Non-pigmented ciliary epithelial cell (primary cell): ENCODE results near the gene CYP39A1.
A peak's percentile ranks its signal among the peaks of the same experiment; 100 is the strongest.

ENCODE experiments used
- DNase-seq: peaks from one replicate; pipeline ENCODE4 v3.0.0-alpha.2; 2010; ENCODE audit warnings: low read depth

CYP39A1 gene, protein sequence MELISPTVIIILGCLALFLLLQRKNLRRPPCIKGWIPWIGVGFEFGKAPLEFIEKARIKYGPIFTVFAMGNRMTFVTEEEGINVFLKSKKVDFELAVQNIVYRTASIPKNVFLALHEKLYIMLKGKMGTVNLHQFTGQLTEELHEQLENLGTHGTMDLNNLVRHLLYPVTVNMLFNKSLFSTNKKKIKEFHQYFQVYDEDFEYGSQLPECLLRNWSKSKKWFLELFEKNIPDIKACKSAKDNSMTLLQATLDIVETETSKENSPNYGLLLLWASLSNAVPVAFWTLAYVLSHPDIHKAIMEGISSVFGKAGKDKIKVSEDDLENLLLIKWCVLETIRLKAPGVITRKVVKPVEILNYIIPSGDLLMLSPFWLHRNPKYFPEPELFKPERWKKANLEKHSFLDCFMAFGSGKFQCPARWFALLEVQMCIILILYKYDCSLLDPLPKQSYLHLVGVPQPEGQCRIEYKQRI

DNA sequence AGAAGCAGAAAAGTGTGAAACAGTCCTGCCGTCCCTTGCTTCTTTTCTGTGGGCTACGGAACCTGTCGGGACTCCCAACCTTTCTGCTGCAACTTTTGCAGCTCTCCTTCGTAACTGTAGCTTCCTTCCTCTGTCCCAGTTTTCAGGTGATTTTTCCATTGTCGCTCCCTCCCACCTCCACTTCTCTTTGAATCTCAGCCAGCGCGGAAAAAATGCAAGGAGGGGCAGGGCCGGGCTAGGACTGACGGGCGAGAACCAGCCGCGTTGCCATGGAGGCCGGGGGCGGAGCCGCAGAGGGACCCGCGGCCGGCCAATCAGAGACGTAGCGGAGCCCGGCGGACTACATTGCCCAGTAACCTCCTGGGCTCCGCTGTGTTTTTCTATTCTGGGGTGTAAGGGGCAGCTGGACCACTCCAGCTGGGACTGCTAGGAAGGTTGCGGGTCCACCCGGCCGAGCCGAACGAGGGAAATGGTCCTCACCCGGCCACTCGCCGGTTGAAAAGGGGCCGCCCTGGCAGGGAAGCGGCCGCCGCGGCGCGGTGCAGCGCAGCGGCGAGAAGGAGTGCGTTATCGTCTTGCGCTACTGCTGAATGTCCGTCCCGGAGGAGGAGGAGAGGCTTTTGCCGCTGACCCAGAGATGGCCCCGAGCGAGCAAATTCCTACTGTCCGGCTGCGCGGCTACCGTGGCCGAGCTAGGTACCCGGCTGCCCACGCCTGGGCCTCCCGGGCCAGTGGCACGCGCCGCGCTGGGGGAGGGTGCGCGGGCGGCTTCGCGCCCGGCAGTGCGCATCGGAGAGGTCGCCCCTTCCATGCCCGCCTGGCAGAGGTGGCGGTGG is at the start of gene CYP39A1, which contains the start of gene SLC25A27:
Gene CYP39A1, minus strand, starts transcription at position 216 of the 836 bp plus-strand sequence. CDS start 236 bp downstream, outside the sequence.
Gene SLC25A27, plus strand, starts transcription at position 373 of the 836 bp plus-strand sequence. Its CDS starts 218 bp downstream, at position 591.
- peak; percentile 32 for DNase-seq

DNA sequence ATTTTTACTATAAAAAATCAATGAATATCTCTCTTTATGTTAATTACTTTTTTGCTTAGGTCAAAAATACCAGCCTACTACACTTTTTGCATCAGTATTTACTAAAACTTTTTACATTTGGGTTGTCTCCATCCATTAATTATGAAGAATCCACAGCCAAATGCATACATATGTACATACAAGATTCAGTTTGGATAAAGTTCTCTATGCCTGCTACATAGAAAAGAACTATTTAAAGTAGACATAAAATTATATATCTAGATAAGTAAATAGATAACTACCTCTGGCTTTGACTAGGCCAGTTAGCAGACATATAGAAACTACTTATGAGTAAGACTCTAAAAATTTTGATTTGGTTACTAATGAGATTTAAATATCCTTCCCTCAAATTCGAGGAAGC is 47.4 kb upstream of the CYP39A1 start:
- DNase-seq = no peak

DNA sequence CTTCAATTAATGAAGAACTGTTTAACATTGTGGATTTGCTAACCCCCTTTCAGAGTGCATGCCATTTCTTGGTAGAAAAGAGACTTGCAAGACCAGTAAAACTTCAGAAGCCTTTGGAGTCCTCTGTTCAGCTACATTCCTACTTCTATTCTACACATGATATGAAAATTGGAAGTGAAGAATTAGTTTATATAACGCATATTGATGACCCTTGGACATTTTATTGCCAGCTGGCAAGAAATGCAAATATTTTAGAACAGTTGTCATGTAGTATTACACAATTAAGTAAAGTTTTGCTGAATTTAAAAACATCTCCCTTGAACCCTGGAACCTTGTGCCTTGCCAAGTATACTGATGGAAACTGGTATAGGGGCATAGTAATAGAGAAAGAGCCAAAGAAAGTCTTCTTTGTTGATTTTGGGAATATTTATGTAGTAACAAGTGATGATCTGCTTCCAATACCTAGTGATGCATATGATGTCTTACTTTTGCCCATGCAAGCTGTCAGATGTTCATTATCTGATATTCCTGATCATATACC is 38.4 kb upstream of the CYP39A1 start:
- DNase-seq = no peak

DNA sequence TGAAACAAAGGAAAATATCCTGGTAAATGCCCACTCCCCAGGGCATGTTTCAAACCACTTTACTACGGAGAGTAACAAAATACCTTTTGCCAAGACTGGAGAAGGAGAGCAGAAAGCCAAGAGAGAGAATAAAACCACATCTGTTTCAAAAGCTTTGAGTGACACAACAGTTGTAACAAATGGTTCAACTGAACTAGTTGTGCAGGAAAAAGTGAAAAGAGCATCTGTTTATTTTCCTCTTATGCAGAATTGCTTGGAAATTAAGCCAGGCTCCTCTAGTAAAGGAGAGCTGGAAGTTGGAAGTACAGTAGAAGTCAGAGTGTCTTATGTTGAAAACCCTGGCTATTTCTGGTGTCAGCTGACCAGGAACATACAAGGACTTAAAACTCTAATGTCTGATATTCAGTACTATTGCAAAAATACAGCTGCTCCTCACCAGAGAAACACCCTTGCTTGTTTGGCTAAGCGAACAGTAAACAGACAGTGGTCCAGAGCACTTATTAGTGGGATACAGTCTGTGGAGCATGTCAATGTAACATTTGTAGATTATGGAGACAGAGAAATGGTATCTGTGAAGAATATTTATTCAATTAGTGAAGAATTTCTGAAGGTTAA is 37.6 kb upstream of the CYP39A1 start:
- no peak for DNase-seq

DNA sequence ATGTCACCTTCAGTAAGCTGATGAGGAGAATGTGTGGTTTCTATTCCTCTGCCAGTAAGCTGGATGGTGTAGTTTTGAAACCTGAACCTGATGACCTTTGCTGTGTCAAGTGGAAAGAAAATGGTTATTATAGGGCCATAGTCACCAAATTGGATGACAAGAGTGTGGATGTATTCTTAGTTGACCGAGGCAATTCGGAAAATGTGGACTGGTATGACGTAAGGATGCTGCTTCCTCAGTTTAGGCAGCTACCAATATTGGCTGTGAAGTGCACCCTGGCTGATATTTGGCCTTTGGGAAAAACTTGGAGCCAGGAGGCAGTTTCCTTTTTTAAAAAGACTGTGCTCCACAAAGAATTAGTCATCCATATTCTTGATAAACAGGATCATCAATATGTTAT is 37.0 kb upstream of the CYP39A1 start:
- no peak for DNase-seq

DNA sequence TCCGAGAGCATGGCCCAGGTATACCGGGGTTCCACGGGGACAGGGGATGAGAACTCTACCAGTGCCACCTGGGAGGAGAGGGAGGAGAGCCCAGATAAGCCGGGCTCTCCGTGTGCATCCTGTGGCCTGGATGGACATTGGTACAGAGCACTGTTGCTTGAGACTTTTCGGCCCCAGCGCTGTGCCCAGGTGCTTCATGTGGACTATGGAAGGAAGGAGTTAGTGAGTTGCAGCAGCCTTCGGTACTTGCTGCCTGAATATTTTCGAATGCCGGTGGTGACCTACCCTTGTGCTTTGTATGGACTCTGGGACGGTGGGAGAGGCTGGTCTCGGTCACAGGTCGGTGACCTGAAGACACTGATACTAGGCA is 36.3 kb upstream of the CYP39A1 start:
- DNase-seq = no peak

DNA sequence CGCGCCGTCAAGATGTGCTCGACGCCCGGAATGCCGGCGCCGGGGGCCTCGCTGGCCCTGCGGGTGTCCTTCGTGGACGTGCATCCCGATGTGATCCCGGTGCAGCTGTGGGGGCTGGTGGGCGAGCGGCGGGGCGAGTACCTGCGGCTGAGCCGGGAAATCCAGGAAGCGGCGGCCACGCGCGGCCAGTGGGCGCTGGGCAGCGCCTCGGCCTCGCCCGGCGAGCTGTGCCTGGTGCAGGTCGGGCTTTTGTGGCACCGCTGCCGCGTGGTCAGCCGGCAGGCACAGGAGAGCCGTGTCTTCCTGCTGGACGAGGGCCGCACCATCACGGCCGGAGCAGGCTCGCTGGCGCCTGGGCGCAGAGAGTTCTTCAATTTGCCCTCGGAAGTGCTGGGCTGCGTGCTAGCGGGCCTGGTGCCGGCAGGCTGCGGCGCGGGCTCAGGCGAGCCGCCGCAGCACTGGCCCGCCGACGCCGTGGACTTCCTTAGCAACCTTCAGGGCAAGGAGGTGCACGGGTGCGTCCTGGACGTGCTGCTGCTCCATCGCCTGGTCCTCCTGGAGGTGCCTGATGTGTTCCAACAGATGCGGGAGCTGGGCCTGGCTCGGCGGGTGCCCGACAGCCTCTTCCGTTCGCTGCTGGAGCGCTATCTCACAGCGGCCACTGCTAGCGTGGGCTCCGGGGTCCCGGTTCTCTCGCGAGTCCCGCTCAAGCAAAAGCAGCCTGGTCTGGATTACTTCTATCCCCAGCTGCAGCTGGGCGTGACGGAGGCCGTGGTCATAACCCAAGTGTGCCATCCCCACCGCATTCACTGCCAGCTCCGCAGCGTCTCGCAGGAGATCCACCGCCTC is 35.7 kb upstream of the CYP39A1 start:
- DNase-seq = no peak

DNA sequence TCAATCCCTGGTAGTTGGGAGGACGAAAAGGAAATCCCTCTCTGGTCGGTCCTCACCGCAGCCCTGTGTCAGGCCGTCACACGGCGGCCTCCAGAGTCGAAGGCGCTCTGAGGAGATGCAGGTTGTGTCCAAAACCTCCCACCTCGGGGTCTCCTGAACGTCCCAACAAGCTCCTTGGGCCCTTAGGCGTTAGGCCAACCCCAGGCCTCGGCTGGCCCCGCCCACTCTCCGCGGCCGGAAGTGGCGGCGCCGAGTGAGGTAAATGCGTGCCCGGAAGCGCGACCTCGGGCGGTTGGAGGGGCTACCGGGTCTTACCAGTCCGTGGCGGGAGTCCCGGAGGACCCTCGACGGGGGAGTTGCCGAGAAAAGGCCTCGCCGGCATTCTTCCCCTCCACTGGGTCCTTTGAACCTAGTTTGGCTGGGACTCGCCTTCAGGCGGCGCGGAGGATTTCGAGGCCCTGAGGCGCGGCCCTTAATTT is 35.0 kb upstream of the CYP39A1 start, which contains the start of gene TDRD6:
Gene TDRD6, plus strand, starts transcription at position 267 of the 479 bp plus-strand sequence. CDS start 244 bp downstream, outside the sequence.
- DNase-seq = no peak

DNA sequence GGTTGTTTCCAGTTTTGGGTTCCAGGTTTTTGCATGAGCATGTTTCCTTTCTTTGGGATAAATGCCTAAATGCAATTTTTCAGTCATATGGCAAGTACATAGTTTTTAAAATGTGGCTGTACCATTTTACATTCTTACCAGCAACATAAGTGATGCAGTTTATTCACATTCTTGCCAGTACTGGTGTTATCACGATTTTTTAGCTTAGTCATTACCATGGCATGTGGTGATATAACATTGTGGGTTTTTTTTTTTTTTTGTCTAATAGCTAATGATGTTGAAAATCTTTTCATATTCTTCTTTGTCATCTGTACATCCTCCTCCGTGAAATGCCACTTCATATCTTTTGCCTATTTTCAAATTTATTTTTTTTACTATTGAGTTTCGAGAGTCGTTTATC is 32.2 kb upstream of the CYP39A1 start:
- DNase-seq = peak; percentile 36

DNA sequence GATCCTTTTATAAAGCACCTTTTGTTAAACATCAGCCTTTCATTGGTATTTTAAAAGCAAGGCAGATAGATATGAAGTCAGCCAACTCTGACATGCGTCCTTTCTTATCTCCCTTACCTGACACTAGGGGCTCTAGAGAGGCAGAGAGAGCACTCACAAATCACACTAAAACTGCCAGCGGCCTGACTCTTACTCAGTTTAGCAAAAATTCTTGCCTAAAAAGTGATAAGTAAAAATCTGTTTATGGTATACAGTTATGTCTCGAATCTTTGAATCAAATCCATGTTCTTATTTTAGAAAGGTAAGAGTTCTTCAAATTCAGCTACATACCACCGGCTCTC is 24.7 kb upstream of the CYP39A1 start:
- no peak for DNase-seq

DNA sequence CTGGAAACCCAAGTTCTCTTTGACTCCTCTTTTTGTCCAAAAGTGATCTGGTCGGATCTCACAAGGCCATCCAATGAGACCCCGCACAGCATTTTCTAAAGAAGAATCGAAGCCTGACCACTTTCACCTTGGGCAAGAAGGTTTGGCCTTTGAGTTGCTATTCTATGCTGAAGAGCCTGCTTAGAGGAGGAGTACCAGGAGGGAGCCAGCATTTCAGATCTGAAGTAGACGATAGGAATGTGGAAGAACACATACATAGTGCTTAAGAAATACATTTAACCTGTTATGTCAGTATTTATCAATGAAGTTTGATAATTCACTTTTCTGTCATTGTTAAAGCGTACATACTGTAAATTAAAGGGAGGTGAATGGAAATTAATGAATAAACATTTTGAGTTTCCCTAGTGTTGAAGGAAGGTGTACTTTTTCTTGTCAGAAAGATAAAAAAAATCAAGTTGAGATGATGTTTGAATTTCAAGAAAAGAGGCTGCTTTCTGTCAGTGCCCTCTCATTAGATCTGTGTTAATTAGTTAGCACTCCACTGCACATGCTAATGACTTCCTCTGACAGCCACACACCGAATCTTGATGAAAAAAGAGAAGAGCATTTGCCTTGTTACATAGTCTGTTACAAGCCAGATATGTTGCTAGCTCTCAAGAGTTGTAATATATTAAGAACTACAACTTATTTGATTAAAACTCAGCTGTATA is 24.1 kb upstream of the CYP39A1 start:
- no peak for DNase-seq

DNA sequence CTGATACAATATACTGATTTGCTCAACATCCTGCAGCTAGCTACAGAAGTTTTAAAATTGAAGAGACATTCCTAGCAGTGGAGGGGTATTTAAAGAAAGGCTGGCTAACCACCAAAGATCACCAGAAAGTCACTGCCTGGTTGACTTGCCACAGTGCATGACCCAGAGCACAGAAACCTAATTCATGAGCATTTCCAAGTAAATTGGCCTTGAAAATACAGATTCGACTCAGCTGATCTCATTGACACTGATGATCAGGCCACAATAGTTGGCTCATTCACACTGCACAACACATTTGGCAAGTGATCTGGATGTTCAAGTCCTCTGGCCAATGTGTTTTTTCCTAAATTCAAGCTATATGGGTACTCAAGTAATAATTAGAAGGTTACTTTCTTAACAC is 21.8 kb upstream of the CYP39A1 start:
- no peak for DNase-seq

DNA sequence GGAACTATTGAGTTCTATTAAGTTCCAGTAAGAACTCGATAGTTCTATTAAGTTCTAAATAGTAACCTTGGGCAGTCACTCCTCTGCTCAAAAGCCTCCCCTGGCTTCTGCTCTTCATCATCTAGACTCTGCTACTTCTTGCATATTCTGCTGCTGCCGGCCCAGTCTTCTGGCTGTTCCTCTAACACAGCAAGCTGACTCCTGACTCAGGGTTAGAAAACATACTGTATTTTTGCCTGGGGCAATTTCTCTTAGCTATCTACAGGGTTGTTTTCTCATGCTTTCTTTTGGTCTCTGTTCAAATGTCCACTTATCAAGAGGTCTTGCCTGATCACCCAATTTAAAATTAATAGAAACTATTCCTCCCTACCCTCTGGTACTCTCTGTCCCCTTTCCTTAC is 14.8 kb upstream of the CYP39A1 start:
- DNase-seq = no peak

DNA sequence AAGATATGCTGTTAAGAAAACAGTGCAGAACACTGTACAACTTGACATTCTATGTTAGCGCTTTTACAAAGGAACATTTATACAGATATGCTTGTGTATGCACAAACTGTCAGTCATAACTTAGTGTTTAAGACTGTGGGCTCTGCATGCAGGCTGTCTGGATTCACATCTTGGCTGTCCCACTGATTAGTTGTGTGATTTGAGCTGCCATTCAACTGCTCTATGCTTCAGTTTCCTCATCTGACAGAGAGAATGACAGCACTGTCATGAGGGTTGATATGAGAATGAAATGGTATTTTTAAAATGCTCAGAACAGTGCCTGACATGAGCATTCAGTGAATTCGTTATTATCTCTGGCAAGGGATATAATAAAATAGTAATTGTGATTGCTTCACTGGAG is 8.9 kb upstream of the CYP39A1 start:
- DNase-seq = no peak

DNA sequence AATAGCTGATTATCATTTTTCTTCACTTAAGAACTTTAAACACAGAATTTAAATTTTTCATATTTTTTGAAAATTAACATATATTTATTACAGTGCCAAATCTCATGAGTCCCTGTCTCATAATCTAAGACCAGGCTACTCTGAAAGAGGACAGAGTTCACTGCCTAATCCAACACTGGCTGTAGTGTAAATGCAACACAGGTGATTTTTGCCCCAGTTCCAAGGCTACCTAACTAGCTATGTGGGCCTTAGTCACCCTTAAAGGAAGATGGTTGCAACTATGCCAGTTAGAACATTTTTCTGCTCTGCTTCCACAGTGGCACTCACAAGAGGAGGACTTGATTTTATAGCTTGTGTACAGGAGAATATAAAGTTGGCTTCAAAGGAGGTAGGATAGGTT is 5.0 kb upstream of the CYP39A1 start:
- no peak for DNase-seq

DNA sequence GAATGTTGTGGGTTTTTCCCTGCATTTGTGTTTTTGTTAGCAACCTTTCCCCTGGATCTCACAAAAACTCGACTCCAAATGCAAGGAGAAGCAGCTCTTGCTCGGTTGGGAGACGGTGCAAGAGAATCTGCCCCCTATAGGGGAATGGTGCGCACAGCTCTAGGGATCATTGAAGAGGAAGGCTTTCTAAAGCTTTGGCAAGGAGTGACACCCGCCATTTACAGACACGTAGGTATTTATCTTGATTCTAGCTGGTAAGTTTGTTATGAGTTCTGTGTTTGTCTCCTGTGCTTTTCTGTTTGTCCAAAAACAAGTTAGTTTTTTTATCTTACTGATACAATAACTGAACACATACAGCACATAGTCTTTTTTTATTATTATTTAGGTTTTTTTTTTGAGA is 3.2 kb upstream of the CYP39A1 start:
- DNase-seq = no peak

DNA sequence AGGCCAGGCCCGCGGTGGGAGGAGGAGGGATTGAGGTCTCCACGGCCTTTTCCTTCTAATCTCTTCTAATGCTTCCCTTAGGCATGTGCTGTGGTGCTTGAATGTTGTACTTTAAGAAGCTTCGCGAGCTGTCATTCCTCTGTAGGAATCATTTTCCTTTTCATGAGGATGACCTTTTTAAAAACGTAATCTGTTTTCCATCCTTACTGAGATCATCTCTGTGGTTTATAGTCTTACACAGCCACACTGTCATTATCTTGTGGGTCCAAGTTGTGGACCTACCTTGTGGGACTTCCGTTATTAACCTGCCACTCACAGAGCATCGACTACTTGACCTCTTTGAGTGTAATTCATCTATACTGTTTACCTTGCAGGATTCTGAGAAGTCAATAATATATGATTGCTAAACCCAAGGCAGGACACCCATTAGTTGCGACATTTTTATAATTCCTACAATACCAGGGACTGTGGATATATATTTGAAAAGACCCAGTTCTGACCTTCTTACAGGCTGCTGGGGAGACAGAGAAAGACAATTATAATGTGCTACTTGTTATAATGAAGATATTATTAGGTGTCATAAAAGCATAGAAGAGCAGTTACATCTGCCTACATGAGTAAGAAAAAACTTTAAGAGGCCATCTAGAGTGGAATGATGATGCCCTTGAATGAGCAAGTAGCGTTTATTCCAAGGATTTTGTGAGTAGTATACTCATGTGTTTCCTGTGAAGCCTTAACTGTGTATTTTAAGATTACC is 999 bp upstream of the CYP39A1 start:
- DNase-seq = no peak

DNA sequence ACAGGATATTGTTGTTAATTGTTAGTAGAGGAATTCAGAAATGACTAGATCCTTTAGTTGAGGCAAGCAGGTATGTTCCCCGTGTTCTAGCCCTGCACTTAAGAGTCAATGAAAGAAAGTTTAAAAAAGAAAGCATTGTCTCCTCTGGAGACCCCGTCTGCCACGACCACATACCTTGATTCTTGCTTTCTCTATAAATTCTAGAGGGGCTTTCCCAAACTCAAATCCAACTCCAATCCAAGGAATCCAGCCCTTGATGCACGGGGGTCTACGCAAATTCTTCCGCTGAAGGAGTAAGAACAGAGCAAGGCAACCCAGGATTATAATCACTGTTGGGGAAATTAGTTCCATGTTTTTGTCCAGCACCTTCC is 401 bp downstream of the CYP39A1 start:
- DNase-seq = no peak

DNA sequence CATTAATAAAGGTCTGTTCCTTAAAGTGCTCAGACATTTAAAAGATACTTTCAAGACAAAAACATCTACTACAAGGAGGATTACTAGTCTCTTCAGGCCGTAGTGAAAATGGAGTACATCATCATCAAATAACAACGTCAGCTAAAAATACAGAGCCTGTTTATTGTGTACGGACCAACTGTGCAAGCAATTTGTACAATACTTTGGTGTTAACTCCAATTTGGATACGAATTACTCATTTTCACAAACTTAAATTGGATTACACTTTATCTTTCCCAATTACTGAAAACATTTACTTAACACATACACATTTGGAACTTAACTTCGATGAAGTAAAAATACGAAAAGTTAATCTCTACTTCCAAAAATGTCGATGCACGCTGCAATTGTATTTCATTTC is 802 bp downstream of the CYP39A1 start:
- no peak for DNase-seq

DNA sequence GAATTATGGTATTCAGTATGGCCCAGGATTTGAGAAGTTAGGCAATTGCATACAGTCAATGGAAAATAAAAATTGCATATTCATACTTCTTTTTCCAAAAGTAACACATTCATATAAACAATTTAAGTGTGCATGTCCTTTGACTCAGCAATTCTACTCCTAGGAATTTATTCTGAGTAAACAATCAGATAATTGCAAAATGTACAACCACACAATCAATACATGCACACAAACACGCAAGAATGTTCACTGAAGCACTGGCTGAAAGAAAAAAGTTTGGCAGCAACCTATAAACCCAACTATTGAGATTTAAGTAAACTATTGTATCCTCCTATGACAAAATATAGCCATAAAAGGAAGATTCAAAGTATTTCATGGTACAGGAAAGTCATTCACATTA is 1.6 kb downstream of the CYP39A1 start:
- no peak for DNase-seq
